Common myeloid progenitor, CD34-positive (primary cell): Measurements from ENCODE around the gene TGM3.

Experiments used
- CTCF ChIA-PET: fragments of 350-600 bp; sonication (Branson Sonifier 250); formaldehyde crosslinking; loops from one replicate; lab custom pipeline; 2021; ENCODE audit warnings: antibody characterized with exemption; lab: Charles Lee
- POLR2A ChIA-PET: fragments of 350-600 bp; sonication (Branson Sonifier 250); formaldehyde crosslinking; loops from one replicate; lab custom pipeline; 2021; ENCODE audit warnings: antibody characterized with exemption; lab: Charles Lee
- DNase-seq, 3 donors: peaks; one replicate each; pipeline versions ENCODE4 v3.0.0 to v3.0.0-alpha.2; 2013
- H3K27ac ChIP-seq, 2 experiments: 1 replicate in 1 of 2; 2 replicates in 1 of 2; pipeline ENCODE4 v1.7.0; 2013; ENCODE audit warnings: inconsistent platforms in 2 of 2, low read length in 2 of 2, mild to moderate bottlenecking in 2 of 2, low read depth in 1 of 2, moderate library complexity in 1 of 2; ENCODE audit not compliant: severe bottlenecking in 2 of 2, insufficient read depth in 1 of 2, poor library complexity in 1 of 2
- H3K27me3 ChIP-seq, 5 experiments: replicated peaks in 2 of 5; 1 replicate in 3 of 5; 2 replicates in 2 of 5; pipeline versions ENCODE4 v1.6.1 to v1.7.0; 2013; ENCODE audit warnings: low read length in 4 of 5, mild to moderate bottlenecking in 2 of 5, moderate library complexity in 2 of 5, inconsistent platforms in 1 of 5; ENCODE audit not compliant: insufficient read depth in 5 of 5, control insufficient read depth in 4 of 5
- H3K36me3 ChIP-seq, 4 experiments: 1 replicate in 2 of 4; 2 replicates in 2 of 4; pipeline versions ENCODE4 v1.6.1 to v1.7.0; 2013; ENCODE audit warnings: low read length in 3 of 4, control low read depth in 1 of 4, mild to moderate bottlenecking in 1 of 4; ENCODE audit not compliant: control insufficient read depth in 4 of 4, insufficient read depth in 4 of 4
- H3K4me1 ChIP-seq, 4 experiments: 1 replicate in 3 of 4; 2 replicates in 1 of 4; pipeline versions ENCODE4 v1.6.1 to v1.7.1; 2013; ENCODE audit warnings: low read length in 3 of 4, mild to moderate bottlenecking in 3 of 4, control low read depth in 1 of 4, inconsistent platforms in 1 of 4, moderate library complexity in 1 of 4; ENCODE audit not compliant: control insufficient read depth in 4 of 4, insufficient read depth in 4 of 4; ENCODE audit errors: control extremely low read depth in 1 of 4
- H3K4me3 ChIP-seq, 7 experiments: 1 replicate in 4 of 7; 2 replicates in 3 of 7; pipeline versions ENCODE4 v1.5.1 to v1.7.0; 2013; ENCODE audit warnings: mild to moderate bottlenecking in 7 of 7, low read length in 6 of 7, moderate library complexity in 6 of 7, inconsistent platforms in 2 of 7, low read depth in 2 of 7, control low read depth in 1 of 7; ENCODE audit not compliant: insufficient read depth in 4 of 7, control insufficient read depth in 1 of 7; ENCODE audit errors: extremely low read depth in 1 of 7
- H3K9me3 ChIP-seq, 5 experiments: 1 replicate in 4 of 5; 2 replicates in 1 of 5; pipeline versions ENCODE4 v1.6.1 to v1.7.1; 2013; ENCODE audit warnings: low read length in 4 of 5, mild to moderate bottlenecking in 2 of 5, inconsistent platforms in 1 of 5, low read depth in 1 of 5, moderate library complexity in 1 of 5; ENCODE audit not compliant: control insufficient read depth in 4 of 5, insufficient read depth in 2 of 5; ENCODE audit errors: control extremely low read depth in 1 of 5
- whole genome bisulfite sequencing: methylation state at CpG from one replicate; pipeline ENCODE4 v1.1.5; 2013; ENCODE audit not compliant: insufficient coverage; 5-methylcytosine and 5-hydroxymethylcytosine counted together

Gene TGM3

DNA sequence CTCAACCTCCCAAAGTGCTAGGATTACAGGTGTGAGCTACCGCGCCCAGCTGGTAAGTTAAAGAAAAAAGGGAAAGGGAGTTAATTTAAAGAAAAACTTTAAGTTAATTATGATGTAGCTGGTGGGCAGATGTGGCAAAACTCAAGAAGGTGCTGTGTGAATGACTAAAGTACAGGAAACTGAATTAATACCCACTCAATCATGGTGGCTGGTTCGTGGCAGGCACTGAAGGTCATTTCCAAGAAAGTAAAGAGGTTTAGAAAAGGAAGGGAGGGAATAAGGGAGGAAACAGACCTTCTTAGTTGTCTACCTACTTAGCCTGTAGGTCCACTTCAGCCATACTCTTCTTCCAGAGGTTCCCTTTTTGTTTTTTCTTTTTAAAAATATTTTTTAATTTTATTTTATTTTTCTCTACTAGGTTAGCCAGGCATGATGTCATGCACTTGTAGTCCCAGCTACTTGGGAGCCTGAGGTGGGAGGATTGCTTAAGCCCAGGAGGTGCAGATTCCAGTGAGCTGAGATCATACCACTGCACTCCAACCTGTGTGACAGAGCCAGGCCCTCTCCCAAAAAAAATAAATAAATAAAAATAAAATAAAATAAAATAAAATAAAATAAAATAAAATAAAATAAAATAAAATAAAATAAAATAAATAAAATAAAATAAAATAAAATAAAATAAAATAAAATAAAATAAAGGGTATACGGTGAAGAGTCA is 11.9 kb upstream of the TGM3 start:
- no peaks in the 10 kb centered on the region for H3K27me3 ChIP-seq
- H3K4me3 ChIP-seq, result no peak overlapping the region
- H3K27ac ChIP-seq, result no peak overlapping the region
- no peak for DNase-seq
- ChIA-PET CTCF (interaction anchor here (0.6 kb wide), 1 partner anchor 9 kb away, joined by 3 read pairs; no protein-coding TSS in a partner anchor), POLR2A (interaction anchor here (0.6 kb wide), 1 partner anchor 55 kb away, joined by 7 read pairs; no protein-coding TSS in a partner anchor)
- peaks cover 0 to 6% (median 0%) of the 10 kb centered on the region in 5 experiments for H3K9me3 ChIP-seq
- 100% methylated on average over 2 of the region's 4 CpGs for WGBS
- no peaks in the 10 kb centered on the region for H3K36me3 ChIP-seq
- H3K4me1 ChIP-seq, result peaks cover under 1 to 43% (median 9%) of the 10 kb centered on the region in 4 experiments

DNA sequence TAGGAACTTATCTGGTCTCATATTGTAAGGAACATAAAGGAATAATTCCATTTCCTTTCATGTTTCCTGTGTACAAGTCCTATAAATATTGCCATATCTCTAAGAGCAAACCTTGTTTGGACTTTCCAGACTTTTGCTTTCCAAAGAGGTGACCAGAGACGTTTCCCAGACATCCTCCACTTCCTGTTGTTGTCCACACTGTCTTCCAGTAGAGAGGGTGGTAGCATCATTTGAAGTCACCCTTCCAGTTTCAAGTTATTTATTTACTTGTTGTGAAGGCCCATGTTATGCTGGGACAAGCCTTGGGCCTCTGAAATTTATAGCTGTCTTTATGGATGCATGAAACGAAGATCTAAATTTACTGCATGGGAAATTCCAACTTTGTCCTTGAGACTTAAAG is 10.6 kb upstream of the TGM3 start:
- Histone ChIP-seq H3K4me1 (peaks cover 5 to 47% (median 14%) of the 10 kb centered on the region in 4 experiments), H3K27ac (no peak overlapping the region), H3K9me3 (peaks cover 0 to 6% (median 0%) of the 10 kb centered on the region in 5 experiments), H3K36me3 (no peaks in the 10 kb centered on the region), H3K4me3 (no peak overlapping the region), H3K27me3 (no peaks in the 10 kb centered on the region)
- no peak for DNase-seq
- CTCF ChIA-PET, result no interaction called here
- POLR2A ChIA-PET, result no interaction called here
- 83% methylated on average over 2 of the region's 2 CpGs for WGBS

DNA sequence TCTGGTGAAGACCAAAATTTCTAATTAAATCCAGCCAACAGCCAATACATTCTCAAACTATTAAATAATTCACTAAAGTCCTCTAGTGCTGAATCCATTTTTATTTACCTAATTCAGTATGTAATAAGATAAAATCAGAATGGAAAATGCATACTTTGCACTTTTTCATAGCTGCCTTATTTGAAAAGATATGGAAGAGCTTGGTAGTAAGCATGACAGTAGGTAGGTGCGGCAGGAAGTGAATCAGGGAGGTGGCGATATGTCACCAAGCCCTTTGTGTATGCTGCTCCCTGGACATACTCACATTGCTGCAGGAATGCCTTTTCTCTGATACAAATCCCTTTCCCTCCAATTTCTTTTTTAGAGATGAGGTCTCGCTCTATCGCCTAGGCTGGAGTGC is 10.2 kb upstream of the TGM3 start:
- Histone ChIP-seq H3K36me3 (no peaks in the 10 kb centered on the region), H3K9me3 (peaks cover 0 to 5% (median 0%) of the 10 kb centered on the region in 5 experiments), H3K4me1 (peaks cover 3 to 47% (median 14%) of the 10 kb centered on the region in 4 experiments), H3K4me3 (no peak overlapping the region), H3K27ac (no peak overlapping the region), H3K27me3 (no peaks in the 10 kb centered on the region)
- no peak for DNase-seq
- 100% methylated on average over 4 of the region's 4 CpGs for WGBS
- POLR2A ChIA-PET, result interaction anchor here (0.7 kb wide), 1 partner anchor 216 kb away, joined by 3 read pairs; no protein-coding TSS in a partner anchor
- CTCF ChIA-PET, result interaction anchor here (0.9 kb wide), 1 partner anchor 9 kb away, joined by 3 read pairs; no protein-coding TSS in a partner anchor

DNA sequence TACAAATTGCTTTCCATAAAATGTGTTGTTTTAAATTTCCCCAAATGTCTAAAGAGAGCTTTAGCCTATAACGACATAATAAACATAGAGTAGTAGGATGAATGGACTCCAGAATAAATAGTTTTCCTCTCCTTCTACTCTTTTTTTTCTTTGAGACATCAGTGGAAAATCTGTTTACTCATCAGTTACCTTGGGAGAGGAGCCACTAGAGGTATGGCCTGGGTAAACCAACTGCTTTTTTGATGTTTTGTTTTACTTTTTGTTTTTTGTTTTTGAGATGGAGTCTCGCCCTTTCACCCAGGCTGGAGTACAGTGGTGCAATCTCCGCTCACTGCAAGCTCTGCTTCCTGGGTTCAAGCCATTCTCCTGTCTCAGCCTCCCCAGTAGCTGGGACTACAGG is 8.3 kb upstream of the TGM3 start:
- Histone ChIP-seq H3K9me3 (no peaks in the 10 kb centered on the region), H3K4me3 (no peak overlapping the region), H3K27me3 (no peaks in the 10 kb centered on the region), H3K27ac (no peak overlapping the region), H3K36me3 (no peaks in the 10 kb centered on the region), H3K4me1 (peaks cover 3 to 45% (median 14%) of the 10 kb centered on the region in 4 experiments)
- CTCF ChIA-PET, result no interaction called here
- 100% methylated on average over 2 of the region's 3 CpGs for WGBS
- POLR2A ChIA-PET, result no interaction called here
- DNase-seq, result no peak

DNA sequence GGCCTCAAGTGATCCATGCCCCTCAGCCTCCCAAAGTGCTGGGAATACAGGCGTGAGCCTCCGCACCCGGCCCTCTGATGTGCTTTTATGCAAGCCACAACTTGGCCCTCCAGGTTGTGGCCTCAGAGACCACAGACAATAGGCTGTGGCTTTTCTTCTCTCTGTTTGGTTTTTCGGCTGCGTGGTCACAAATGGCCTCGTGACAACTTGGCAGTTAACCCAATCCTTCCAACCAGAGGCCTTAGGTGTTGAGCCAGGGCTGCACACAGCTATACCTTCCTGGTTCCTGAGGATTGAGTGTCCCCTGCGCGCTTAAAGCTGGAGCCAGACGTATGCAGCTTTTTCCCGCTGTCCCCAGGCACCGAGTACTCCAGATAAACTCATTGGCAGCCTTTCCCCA is 6.3 kb upstream of the TGM3 start:
- WGBS, result 53% methylated on average over 11 of the region's 11 CpGs
- H3K4me1 ChIP-seq, result peaks cover 3 to 38% (median 14%) of the 10 kb centered on the region in 4 experiments
- H3K9me3 ChIP-seq, result no peaks in the 10 kb centered on the region
- no peaks in the 10 kb centered on the region for H3K36me3 ChIP-seq
- peak in 2 of 3 donors; percentile 39 to 44 for DNase-seq
- CTCF ChIA-PET, result interaction anchor here (0.8 kb wide), 1 partner anchor 16 kb away, joined by 3 read pairs; no protein-coding TSS in a partner anchor
- H3K27ac ChIP-seq, result no peak overlapping the region
- H3K4me3 ChIP-seq, result no peak overlapping the region
- POLR2A ChIA-PET, result no interaction called here
- H3K27me3 ChIP-seq, result no peaks in the 10 kb centered on the region

DNA sequence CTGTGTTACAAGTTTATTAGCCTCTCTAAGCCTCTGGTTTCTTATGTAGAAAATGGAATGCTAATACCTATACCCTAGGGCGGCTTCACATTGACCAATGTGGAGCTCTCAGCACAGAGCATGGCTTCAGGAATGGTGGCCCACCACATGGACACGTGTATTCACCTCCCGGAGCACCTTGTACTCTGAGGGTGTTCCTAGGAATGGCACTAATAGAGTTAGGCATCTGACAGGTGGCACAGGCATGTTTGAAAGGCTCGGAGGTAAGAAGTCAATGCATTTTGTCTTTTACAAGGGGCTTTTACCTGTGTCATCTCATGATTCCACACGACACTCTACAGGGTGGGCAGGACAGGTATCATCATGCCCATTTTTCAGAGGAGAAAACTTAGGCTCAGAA is 5.3 kb upstream of the TGM3 start:
- Histone ChIP-seq H3K27me3 (no peaks in the 10 kb centered on the region), H3K27ac (no peak overlapping the region), H3K4me3 (no peak overlapping the region), H3K4me1 (peaks cover 3 to 31% (median 14%) of the 10 kb centered on the region in 4 experiments), H3K36me3 (no peaks in the 10 kb centered on the region), H3K9me3 (no peaks in the 10 kb centered on the region)
- ChIA-PET POLR2A (no interaction called here), CTCF (no interaction called here)
- DNase-seq, result no peak
- WGBS, result 95% methylated on average over 5 of the region's 5 CpGs

DNA sequence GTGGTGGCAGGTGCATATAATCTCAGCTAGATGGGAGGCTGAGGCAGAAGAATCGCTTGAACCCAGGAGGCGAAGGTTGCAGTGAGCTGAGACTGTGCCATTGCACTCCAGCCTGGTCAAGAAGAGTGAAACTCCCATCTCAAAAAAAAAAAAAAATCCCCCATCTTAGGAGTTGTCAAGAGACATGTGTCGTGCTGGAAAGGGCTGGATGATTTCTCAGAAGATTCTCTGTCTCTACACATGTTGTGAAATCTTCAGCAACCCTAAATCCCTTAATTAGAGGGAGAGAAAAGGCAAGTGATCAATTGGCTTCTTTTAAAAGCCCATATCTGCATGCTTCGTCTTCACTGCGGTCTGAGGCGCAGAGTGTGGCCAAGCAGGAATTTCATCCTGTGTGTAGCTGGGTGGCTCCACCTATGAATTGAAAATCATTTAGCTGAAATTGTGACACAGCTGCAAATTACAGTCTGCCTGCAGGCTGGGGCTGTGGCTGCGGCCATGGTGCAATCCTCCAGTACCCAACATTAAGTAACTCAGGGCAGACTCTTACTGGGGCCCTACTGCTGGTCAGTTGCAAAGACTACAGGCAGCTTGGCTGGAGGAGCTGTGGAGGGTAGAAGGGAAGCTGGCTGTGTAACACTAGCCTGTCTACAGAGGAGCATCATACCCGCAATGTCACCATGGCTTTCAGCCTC is 3.2 kb upstream of the TGM3 start:
- Histone ChIP-seq H3K9me3 (no peaks in the 10 kb centered on the region), H3K4me3 (no peak overlapping the region), H3K27ac (no peak overlapping the region), H3K36me3 (no peaks in the 10 kb centered on the region), H3K27me3 (no peaks in the 10 kb centered on the region), H3K4me1 (peaks cover 3 to 34% (median 14%) of the 10 kb centered on the region in 4 experiments)
- WGBS, result 91% methylated on average over 5 of the region's 8 CpGs
- DNase-seq, result peak in 1 of 3 donors; percentile 20
- POLR2A ChIA-PET, result no interaction called here
- CTCF ChIA-PET, result no interaction called here
